ENCODE measurements around the gene GPANK1.

GPANK1 gene

DNA sequence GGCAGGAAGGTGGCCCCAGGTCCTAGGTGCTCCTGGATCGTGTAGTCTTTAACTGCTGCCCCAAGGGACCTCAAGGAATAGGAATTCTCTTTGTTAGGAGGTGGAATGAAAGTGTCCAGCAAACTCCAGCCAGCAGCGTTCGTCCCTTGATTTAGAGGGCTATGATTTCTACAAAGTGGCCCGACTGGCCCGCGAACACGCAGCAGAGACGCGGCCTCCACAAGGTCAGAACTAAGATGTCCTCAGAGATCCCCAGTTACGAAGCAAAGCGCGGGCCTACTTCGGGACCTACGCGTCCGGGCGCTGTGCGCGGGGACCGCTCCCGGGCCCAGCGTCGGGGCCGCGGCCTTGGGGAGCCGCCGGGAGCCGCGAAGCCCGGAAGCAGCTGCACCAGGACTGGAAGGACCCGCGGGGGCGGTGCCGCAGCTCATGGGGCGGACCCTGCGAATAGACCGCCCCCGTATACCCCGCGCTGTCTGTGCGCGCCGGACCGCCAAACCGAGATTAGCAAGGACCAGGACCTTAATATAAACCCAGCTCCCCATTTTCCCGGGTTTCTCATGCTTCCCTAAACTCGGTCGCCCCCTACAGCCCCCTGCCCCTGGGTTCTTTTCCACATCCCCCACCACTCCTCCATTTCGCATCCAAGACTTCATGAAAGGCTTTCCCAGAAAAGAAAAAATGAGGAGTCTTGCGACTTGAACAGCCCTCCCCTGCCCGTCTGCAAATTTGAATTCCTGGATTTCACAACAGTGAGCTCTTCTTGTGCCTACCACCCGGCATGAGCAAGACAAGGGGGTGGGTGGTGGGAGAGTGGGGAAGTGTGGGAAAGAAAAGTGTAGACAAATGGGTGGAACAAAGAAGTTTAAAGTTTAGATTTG is 4.2 kb downstream of the GPANK1 start, which contains the start of gene C6orf47:
C6orf47 (minus strand) TSS at position 398 of the 881 bp plus-strand sequence. CDS start 831 bp downstream, outside the sequence.
- DNase-seq (ENCODE audit: insufficient read length) (peak; percentile 84), FAIRE-seq (peak; percentile 80)
- TF ChIP-seq TAF1 (IDR thresholded peaks at IDR 0.05; ENCODE audit: borderline replicate concordance, low read depth, low read length) (peak; percentile 53; the same call in 1 of the 2 replicates), POLR2AphosphoS5 (IDR thresholded peaks at IDR 0.05; ENCODE audit: low read depth, low read length) (peak; percentile 69; the same call in 1 of the 2 replicates), POLR2A (IDR thresholded peaks at IDR 0.05; ENCODE audit: low read depth, low read length) (peak; percentile 88)

GRCh38 chr6:31659649-31660380 is 5.0 kb downstream of the GPANK1 start:
- no peak for DNase-seq (ENCODE audit: insufficient read length)
- FAIRE-seq: peak; percentile 38

GRCh38 chr6:31658983-31659648 is 5.7 kb downstream of the GPANK1 start:
- FAIRE-seq: no peak
- DNase-seq (ENCODE audit: insufficient read length): no peak
- TF ChIP-seq POLR2A (IDR thresholded peaks at IDR 0.05; ENCODE audit: low read depth, low read length) (no peak), TAF1 (IDR thresholded peaks at IDR 0.05; ENCODE audit: borderline replicate concordance, low read depth, low read length) (no peak), POLR2AphosphoS5 (IDR thresholded peaks at IDR 0.05; ENCODE audit: low read depth, low read length) (no peak)

More at GRCh38 chr6:31659649-31660380, 5.0 kb downstream of the GPANK1 start:
- TF ChIP-seq POLR2A (IDR thresholded peaks at IDR 0.05; ENCODE audit: low read depth, low read length): no peak
- TF ChIP-seq TAF1 (IDR thresholded peaks at IDR 0.05; ENCODE audit: borderline replicate concordance, low read depth, low read length): no peak
- no peak for TF ChIP-seq POLR2AphosphoS5 (IDR thresholded peaks at IDR 0.05; ENCODE audit: low read depth, low read length)

DNA sequence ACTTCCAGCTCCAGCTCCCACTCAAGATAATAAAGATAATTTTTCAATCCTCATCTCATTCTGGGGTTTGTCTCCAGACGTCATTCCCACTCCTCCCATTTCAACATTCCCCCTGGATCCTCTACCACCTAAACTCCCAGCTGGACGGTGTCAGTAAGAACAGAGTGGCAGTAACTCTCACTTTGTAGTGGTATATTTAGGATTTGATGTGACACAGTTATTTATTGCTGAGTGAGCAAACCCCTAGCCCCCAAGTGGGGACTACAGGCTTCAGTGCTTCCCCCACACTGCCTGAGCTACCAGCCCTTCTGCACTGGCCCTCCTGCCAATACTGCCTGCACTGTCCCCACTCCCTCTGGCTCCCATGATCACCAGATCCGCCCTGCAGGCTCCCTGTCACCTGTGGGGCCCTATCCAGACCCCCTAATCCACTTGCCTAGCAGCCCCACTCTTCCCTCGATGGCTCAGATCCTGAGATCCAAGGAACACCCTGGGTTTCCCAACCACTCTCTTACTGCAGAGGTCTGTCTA is 6.6 kb downstream of the GPANK1 start:
- FAIRE-seq (no peak), DNase-seq (ENCODE audit: insufficient read length) (no peak)
- TF ChIP-seq POLR2AphosphoS5 (IDR thresholded peaks at IDR 0.05; ENCODE audit: low read depth, low read length) (0 out of 2 replicates have a peak, but pooled peaks have one; percentile 17), POLR2A (IDR thresholded peaks at IDR 0.05; ENCODE audit: low read depth, low read length) (no peak)

GRCh38 chr6:31657406-31658157 is 7.2 kb downstream of the GPANK1 start:
- TF ChIP-seq POLR2A (IDR thresholded peaks at IDR 0.05; ENCODE audit: low read depth, low read length): no peak
- TF ChIP-seq TAF1 (IDR thresholded peaks at IDR 0.05; ENCODE audit: borderline replicate concordance, low read depth, low read length): no peak
- no peak for TF ChIP-seq POLR2AphosphoS5 (IDR thresholded peaks at IDR 0.05; ENCODE audit: low read depth, low read length)
- FAIRE-seq: no peak
- DNase-seq (ENCODE audit: insufficient read length): no peak

DNA sequence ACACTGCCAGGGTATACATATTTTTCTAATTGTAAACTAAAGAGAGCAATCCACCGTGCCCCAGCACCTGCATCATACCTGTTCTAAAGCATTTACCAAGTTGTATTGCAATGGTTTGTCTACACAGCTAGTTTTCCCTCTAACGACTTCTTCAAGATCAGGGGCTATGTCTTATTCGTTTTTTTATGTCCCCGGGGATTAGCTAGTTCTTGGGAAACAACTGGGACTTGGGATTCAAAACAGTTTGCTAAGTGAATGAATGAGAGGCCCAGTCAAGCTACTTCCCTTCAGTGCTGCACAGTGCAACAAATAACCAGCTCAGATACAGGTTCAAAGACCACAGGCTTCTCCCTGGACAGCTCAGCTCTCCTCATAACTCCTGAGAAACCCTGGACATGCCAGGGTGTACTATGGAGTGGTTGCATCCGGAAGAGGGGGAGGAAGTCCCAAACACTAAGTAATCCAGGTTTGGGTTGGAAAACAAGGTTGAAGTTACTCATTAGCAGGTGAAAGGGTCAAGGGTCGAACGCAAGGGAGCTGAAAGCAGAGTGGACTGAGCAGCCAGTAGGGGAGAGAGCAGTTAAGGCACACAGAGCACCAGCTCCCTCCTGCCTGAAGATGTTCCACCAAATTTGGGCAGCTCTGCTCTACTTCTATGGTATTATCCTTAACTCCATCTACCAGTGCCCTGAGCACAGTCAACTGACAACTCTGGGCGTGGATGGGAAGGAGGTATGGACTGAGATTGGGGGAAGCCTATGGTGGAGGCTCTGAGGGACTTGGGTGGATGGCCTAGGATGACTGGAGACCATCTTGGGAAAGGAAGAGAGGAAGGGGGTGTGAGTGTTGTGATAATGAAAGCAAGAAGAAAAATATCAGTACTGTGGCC is 9.2 kb downstream of the GPANK1 start, which contains the start of gene APOM:
APOM (plus strand) TSS at position 546 of the 889 bp plus-strand sequence; CDS start at position 619, 73 bp downstream.
- DNase-seq (ENCODE audit: insufficient read length) (no peak), FAIRE-seq (no peak)
- no peak for TF ChIP-seq POLR2A (IDR thresholded peaks at IDR 0.05; ENCODE audit: low read depth, low read length)
- TF ChIP-seq POLR2AphosphoS5 (IDR thresholded peaks at IDR 0.05; ENCODE audit: low read depth, low read length): no peak
- TF ChIP-seq TAF1 (IDR thresholded peaks at IDR 0.05; ENCODE audit: borderline replicate concordance, low read depth, low read length): no peak

GRCh38 chr6:31654574-31655348 is 10.0 kb downstream of the GPANK1 start:
- no peak for FAIRE-seq
- TF ChIP-seq TAF1 (IDR thresholded peaks at IDR 0.05; ENCODE audit: borderline replicate concordance, low read depth, low read length): no peak
- no peak for DNase-seq (ENCODE audit: insufficient read length)

DNA sequence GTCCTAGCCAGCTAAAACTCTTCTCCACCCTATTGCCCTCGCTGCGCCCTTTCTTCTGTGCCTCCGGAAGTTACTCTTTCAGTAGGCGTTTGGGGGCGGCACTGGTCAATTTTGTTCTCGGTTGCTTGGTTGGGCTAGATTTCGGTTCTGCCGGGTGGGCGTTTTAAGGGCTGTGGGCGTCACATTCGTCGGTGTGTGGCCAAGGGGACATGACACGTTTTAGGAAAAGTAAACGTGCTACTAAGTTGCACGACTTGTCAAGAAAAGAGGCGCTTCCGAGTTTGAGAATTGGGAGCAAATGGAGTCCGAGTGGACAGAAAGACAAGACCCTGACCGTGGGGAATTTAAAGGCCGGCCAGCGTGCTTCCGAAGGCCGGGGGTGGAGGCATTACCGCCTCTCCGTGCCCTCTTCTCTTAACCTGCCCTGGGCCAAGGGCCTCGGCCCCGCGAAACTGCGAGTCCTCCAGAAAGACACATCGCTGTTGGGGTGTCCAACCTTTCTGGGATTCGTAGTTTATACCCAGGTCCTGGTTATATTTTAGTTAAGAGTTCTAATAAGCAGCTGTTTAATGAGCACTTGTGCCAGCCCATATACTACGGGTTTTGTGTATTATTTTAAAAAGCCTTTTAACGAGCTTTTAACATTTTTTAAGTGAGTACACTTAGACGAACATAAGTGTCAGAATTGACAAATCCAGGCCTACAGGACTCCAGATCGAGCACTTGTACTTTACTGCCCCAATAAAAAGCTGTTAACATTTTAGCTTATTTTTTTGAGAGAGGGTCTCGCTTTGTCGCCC is 11.7 kb downstream of the GPANK1 start:
- FAIRE-seq: no peak
- DNase-seq (ENCODE audit: insufficient read length): peak; percentile 91

More for the DNA sequence above, 11.7 kb downstream of the GPANK1 start:
- TF ChIP-seq POLR2A (IDR thresholded peaks at IDR 0.05; ENCODE audit: low read depth, low read length): peak; percentile 41; the same call in 1 of the 2 replicates
- TF ChIP-seq TAF1 (IDR thresholded peaks at IDR 0.05; ENCODE audit: borderline replicate concordance, low read depth, low read length): peak; percentile 43; the same call in 1 of the 2 replicates
- no peak; the same call in 1 of the 2 replicates for TF ChIP-seq POLR2AphosphoS5 (IDR thresholded peaks at IDR 0.05; ENCODE audit: low read depth, low read length)
